K562 (cell line): ENCODE results near the gene CLDN11. TPM values are rescaled to one million over a fixed set of nuclear protein-coding genes. Genes with fewer than 3 reads are reported as not detected.
A peak's percentile ranks its signal among the peaks of the same experiment; 100 is the strongest.

ENCODE experiments used
- ATAC-seq: fragments of 200-7000 bp; cut with Tn5 transposase; 3 replicates; pipeline ENCODE4 v1.9.1; 2020; ENCODE audit warnings: moderate library complexity
- BruUV-seq: library from RNA; stranded (reverse); fragments of 400-500 nt; replicated peaks from 2 replicates; lab custom pipeline; 2021; lab: Mats Ljungman, UMichigan
- CTCF ChIA-PET: fragments of 300-600 bp; formaldehyde crosslinking; extraction: SDS; loops from one replicate; lab custom pipeline; 2021; ENCODE audit warnings: low intra/inter-chr PET ratio; lab: Yijun Ruan, JAX
- POLR2A ChIA-PET: fragments of 300-600, 350-650 bp; sonication (Branson Sonifier 250); formaldehyde crosslinking; extraction: SDS; loops from one replicate; lab custom pipeline; 2021; ENCODE audit warnings: antibody characterized with exemption, inconsistent platforms; lab: Yijun Ruan, JAX
- DNase-seq, 4 experiments: peaks; one replicate each; pipeline versions ENCODE4 v3.0.0 to v3.0.0-alpha.2; 2011 to 2018; ENCODE audit warnings: low spot score in 3 of 4, mixed read lengths in 3 of 4; ENCODE audit errors: extremely low read depth in 1 of 4
- FAIRE-seq: peaks from 2 replicates; lab custom pipeline; 2011; peaks lifted over from hg19 to GRCh38; lab: Jason Lieb, UNC
- H2AFZ ChIP-seq: 2 replicates; pipeline ENCODE4 v1.6.0; 2011; ENCODE audit warnings: low read depth, low read length, control low read depth, inconsistent platforms
- H3K27ac ChIP-seq: fragments of 200-600 bp; 3 replicates; pipeline ENCODE4 v1.8.0; 2011; ENCODE audit warnings: low read depth, mild to moderate bottlenecking, control low read depth, inconsistent platforms, low read length, moderate library complexity, mixed read lengths; ENCODE audit errors: extremely low read depth
- H3K27me3 ChIP-seq, 2 experiments: fragments of 300-600 bp in 1 of 2; 2 replicates in 1 of 2; 3 replicates in 1 of 2; pipeline versions ENCODE4 v1.6.0 to v1.8.0; 2011; ENCODE audit warnings: inconsistent platforms in 2 of 2, low read length in 2 of 2, mild to moderate bottlenecking in 1 of 2, mixed read lengths in 1 of 2, moderate library complexity in 1 of 2; ENCODE audit not compliant: control insufficient read depth in 2 of 2, insufficient read depth in 2 of 2
- H3K36me3 ChIP-seq: fragments of 300-600 bp; 3 replicates; pipeline ENCODE4 v1.8.0; 2011; ENCODE audit warnings: mild to moderate bottlenecking, low read length, inconsistent platforms; ENCODE audit not compliant: control insufficient read depth, insufficient read depth
- H3K4me1 ChIP-seq, 2 experiments: fragments of 200-600 bp in 1 of 2; replicated peaks in 1 of 2; 2 replicates in 1 of 2; 3 replicates in 1 of 2; pipeline versions ENCODE4 v1.5.1 to v1.8.0; 2011; ENCODE audit warnings: inconsistent platforms in 2 of 2, low read length in 2 of 2, mild to moderate bottlenecking in 1 of 2, mixed read lengths in 1 of 2, moderate library complexity in 1 of 2; ENCODE audit not compliant: control insufficient read depth in 2 of 2, insufficient read depth in 2 of 2
- H3K4me2 ChIP-seq: 2 replicates; pipeline ENCODE4 v1.6.1; 2011; ENCODE audit warnings: low read length, control low read depth, inconsistent platforms, mixed read lengths; ENCODE audit not compliant: insufficient read depth
- H3K4me3 ChIP-seq: fragments of 200-600 bp; sonication (generic), shearing (Covaris generic); 2 replicates; pipeline ENCODE4 v1.5.1; 2016; ENCODE audit warnings: control low read depth, inconsistent platforms
- H3K79me2 ChIP-seq: fragments of 200-600 bp; 3 replicates; pipeline ENCODE4 v1.8.0; 2011; ENCODE audit warnings: low read length, inconsistent platforms; ENCODE audit not compliant: control insufficient read depth, insufficient read depth
- H3K9ac ChIP-seq, 2 experiments: 2 replicates each; pipeline versions ENCODE4 v1.6.0 to v1.6.1; 2011; ENCODE audit warnings: low read depth in 2 of 2, low read length in 2 of 2, control low read depth in 1 of 2, inconsistent platforms in 1 of 2, mild to moderate bottlenecking in 1 of 2, mixed read lengths in 1 of 2; ENCODE audit not compliant: insufficient read depth in 1 of 2
- H3K9me1 ChIP-seq: one replicate; pipeline ENCODE4 v1.6.0; 2011; ENCODE audit warnings: inconsistent platforms, mild to moderate bottlenecking, low read length, moderate library complexity; ENCODE audit not compliant: control insufficient read depth, insufficient read depth
- H3K9me3 ChIP-seq: replicated peaks from 2 replicates; pipeline ENCODE4 v1.5.1; 2011; ENCODE audit warnings: low read depth, low read length, inconsistent platforms; ENCODE audit not compliant: control insufficient read depth, insufficient read depth
- H4K20me1 ChIP-seq: replicated peaks from 2 replicates; pipeline ENCODE4 v1.6.1; 2011; ENCODE audit warnings: low read length, inconsistent platforms, mixed read lengths; ENCODE audit not compliant: control insufficient read depth, insufficient read depth
- CBFA2T3 ChIP-seq: fragments of 450-650 bp; IDR thresholded peaks from 2 replicates; pipeline ENCODE4 v1.6.1; 2017
- HCFC1 ChIP-seq: IDR thresholded peaks from 2 replicates; pipeline ENCODE4 v1.6.1; 2012; ENCODE audit warnings: low read depth, low read length, improper control_type of control experiment
- KAT8 ChIP-seq: fragments of 450-650 bp; IDR thresholded peaks from 2 replicates; pipeline ENCODE4 v1.6.1; 2016; ENCODE audit warnings: low read depth, mild to moderate bottlenecking
- MAFG ChIP-seq: fragments of 450-650 bp; conservative IDR thresholded peaks from 2 replicates; pipeline ENCODE4 v1.6.1; 2016; ENCODE audit warnings: missing genetic modification characterization, missing compliant biosample characterization
- MEF2A ChIP-seq: IDR thresholded peaks from 2 replicates; pipeline ENCODE4 v1.6.1; 2011; ENCODE audit warnings: low read depth, mild to moderate bottlenecking, low read length, moderate library complexity; ENCODE audit not compliant: control insufficient read depth
- NCOA6 ChIP-seq: fragments of 450-650 bp; IDR thresholded peaks from 2 replicates; pipeline ENCODE4 v1.6.1; 2017; ENCODE audit warnings: mild to moderate bottlenecking
- PHTF2 ChIP-seq: fragments of 250-450 bp; sonication (Bioruptor Pico); IDR thresholded peaks from 2 replicates; pipeline ENCODE4 v1.5.0; 2021; ENCODE audit warnings: mild to moderate bottlenecking
- PURB ChIP-seq: sonication (generic); formaldehyde crosslinking; IDR thresholded peaks from 2 replicates; pipeline ENCODE4 v1.9.0; 2021; ENCODE audit warnings: low read depth, mild to moderate bottlenecking, missing genetic modification reagents
- RAD21 ChIP-seq, 2 experiments: fragments of 250-450 bp in 1 of 2; fragments of 450-650 bp in 1 of 2; sonication (Bioruptor Pico) in 1 of 2; formaldehyde crosslinking in 1 of 2; IDR thresholded peaks in 1 of 2; conservative IDR thresholded peaks in 1 of 2; 2 replicates each; pipeline versions ENCODE4 v1.4.0 to v1.8.0; 2020 to 2022; ENCODE audit warnings: mild to moderate bottlenecking in 2 of 2, moderate library complexity in 1 of 2
- SMAD2 ChIP-seq: fragments of 150-350 bp; IDR thresholded peaks from 2 replicates; pipeline ENCODE4 v1.6.1; 2014; ENCODE audit warnings: low read depth, mild to moderate bottlenecking, low read length
- SNIP1 ChIP-seq: fragments of 450-650 bp; IDR thresholded peaks from 2 replicates; pipeline ENCODE4 v1.7.1; 2017; ENCODE audit warnings: low read depth, mild to moderate bottlenecking
- TGIF2 ChIP-seq: sonication (generic); formaldehyde crosslinking; IDR thresholded peaks from 2 replicates; pipeline ENCODE4 v1.8.1; 2022; ENCODE audit warnings: mild to moderate bottlenecking, missing genetic modification reagents, moderate library complexity
- THAP7 ChIP-seq: fragments of 250-450 bp; sonication (Bioruptor Pico); IDR thresholded peaks from 2 replicates; pipeline ENCODE4 v1.5.0; 2021
- THRB ChIP-seq: fragments of 450-650 bp; formaldehyde crosslinking; conservative IDR thresholded peaks from 2 replicates; pipeline ENCODE4 v1.4.0; 2022; ENCODE audit warnings: mild to moderate bottlenecking, missing genetic modification characterization
- YY1 ChIP-seq, 3 experiments: IDR thresholded peaks; 2 replicates each; pipeline ENCODE4 v1.6.1; 2011; ENCODE audit warnings: low read length in 2 of 3, mild to moderate bottlenecking in 2 of 3, moderate library complexity in 2 of 3, borderline replicate concordance in 1 of 3, control low read depth in 1 of 3, low read depth in 1 of 3; ENCODE audit not compliant: insufficient read depth in 3 of 3, insufficient replicate concordance in 2 of 3, control insufficient read depth in 1 of 3, insufficient read length in 1 of 3; ENCODE audit errors: extremely low read depth in 1 of 3
- ZNF3 ChIP-seq: fragments of 250-450 bp; sonication (Bioruptor Pico); IDR thresholded peaks from 2 replicates; pipeline ENCODE4 v1.5.0; 2021; ENCODE audit warnings: mild to moderate bottlenecking, moderate library complexity
- ZNF316 ChIP-seq: fragments of 450-650 bp; IDR thresholded peaks from 2 replicates; pipeline ENCODE4 v1.6.1; 2016
- ZNF347 ChIP-seq: fragments of 450-650 bp; formaldehyde crosslinking; IDR thresholded peaks from 2 replicates; pipeline ENCODE4 v1.4.0; 2020; ENCODE audit warnings: low read depth, mild to moderate bottlenecking, moderate library complexity
- WGBS: fragments of 100-300 bp; shearing (Covaris generic); methylation state at CpG from one replicate; pipeline ENCODE4 v1.1.6; 2016; ENCODE audit warnings: low coverage, mixed read lengths; ENCODE audit not compliant: insufficient coverage; ENCODE audit errors: missing lambda C conversion rate; 5-methylcytosine and 5-hydroxymethylcytosine counted together
- in situ Hi-C: fragments of 300-500 bp; cut with MboI; formaldehyde crosslinking; loops from 4 replicates; pipeline ENCODE4 v1.15.0; 2018; ENCODE audit warnings: inconsistent platforms, mixed read lengths
- intact Hi-C: fragments of 100-400 bp; cut with micrococcal nuclease; formaldehyde crosslinking; loops from 2 replicates; pipeline ENCODE4 v1.14.2; 2022
- polyA plus RNA-seq, 8 experiments: library from polyadenylated mRNA; depleted of rRNA in 4 of 8; stranded (reverse) in 5 of 8; unstranded in 3 of 8; fragments of >200 nt; fragmentation: Nextera tagmentation in 2 of 8; fragmentation: Illumina TruSeq in 1 of 8; extraction: Ambion mirVana in 2 of 8; extraction: Trizol in 1 of 8; gene quantifications; 2 replicates each; pipeline versions ENCODE4 v1.2.1 to v1.2.3, GENCODE V29; 2011 to 2014; ENCODE audit warnings: inconsistent platforms in 1 of 8, missing spikeins in 1 of 8
- total RNA-seq, 7 experiments: library from RNA; depleted of rRNA in 6 of 7; stranded (reverse); fragments of >200 nt in 6 of 7; fragmentation: Illumina TruSeq in 2 of 7; extraction: Trizol in 2 of 7; gene quantifications; 2 replicates each; pipeline versions ENCODE4 v1.2.1 to v1.2.3, GENCODE V29; 2011 to 2021; ENCODE audit warnings: low replicate concordance in 1 of 7
- TF ChIP-seq, protein P1 (sequence below): sonication (generic); formaldehyde crosslinking; IDR thresholded peaks from 2 replicates; pipeline ENCODE4 v1.5.0; 2020; ENCODE audit warnings: missing genetic modification reagents

CLDN11 gene
- total and polyA plus RNA-seq, 9 of the 15 experiments (the other 6 are each of a cell fraction or from before 2014, with no cell fraction given) = 0.05 to 0.41 (median 0.18) TPM; not detected in 1

GRCh38 chr3:170437696-170438407 lies 19.2 kb downstream of the CLDN11 start (continued):
- TF ChIP-seq YY1 (IDR thresholded peaks at IDR 0.05; ENCODE audit: borderline replicate concordance in 1 of 3, control insufficient read depth in 1 of 3, extremely low read depth in 1 of 3, insufficient read depth in 3 of 3, insufficient read length in 1 of 3, insufficient replicate concordance in 2 of 3, low read depth in 1 of 3, low read length in 2 of 3) (peak in 1 of 3 experiments; percentile 25), RAD21 (CRISPR knock-in tag; conservative IDR thresholded peaks at IDR 0.05 in 1 of 2, IDR thresholded peaks at IDR 0.05 in 1 of 2) (peak in 1 of 2 experiments; percentile 31; a peak in 3 of 4 replicates)
- TF ChIP-seq, all 486 proteins: peak for 3

GRCh38 chr3:170438836-170439235 lies 20.2 kb downstream of the CLDN11 start:
- Histone ChIP-seq H3K4me3 (no peak overlapping the region), H3K79me2 (no peaks in the 10 kb centered on the region), H3K36me3 (no peaks in the 10 kb centered on the region), H3K9ac (no peak overlapping the region), H3K9me3 (no peaks in the 10 kb centered on the region), H2AFZ (no peak overlapping the region), H3K27me3 (peaks cover 0 to 8% of the 10 kb centered on the region in 2 experiments; a peak in 1 of 5 replicates), H3K4me1 (peaks cover 3 to 6% of the 10 kb centered on the region in 2 experiments; a peak in 2 of 5 replicates), H4K20me1 (no peaks in the 10 kb centered on the region), H3K9me1 (no peaks in the 10 kb centered on the region), H3K4me2 (no peak overlapping the region), H3K27ac (no peak overlapping the region)
- CTCF ChIA-PET = no interaction called here
- in situ Hi-C loops = no loop called here
- intact Hi-C loops = no loop called here
- no TSS peak for BruUV-seq
- ATAC-seq (no peak), FAIRE-seq (no peak), DNase-seq (no peak)
- WGBS = 5% methylated on average over 1 of the region's 1 CpG
- POLR2A ChIA-PET = interaction anchor here (1.1 to 1.7 kb wide), 3 partner anchors 10 to 13 kb away, joined by 3 to 5 read pairs (median 5); no protein-coding TSS in a partner anchor
- no peak for TF ChIP-seq THAP7
- TF ChIP-seq ZNF3 (CRISPR knock-in tag) = no peak
- TF ChIP-seq, protein P1, sequence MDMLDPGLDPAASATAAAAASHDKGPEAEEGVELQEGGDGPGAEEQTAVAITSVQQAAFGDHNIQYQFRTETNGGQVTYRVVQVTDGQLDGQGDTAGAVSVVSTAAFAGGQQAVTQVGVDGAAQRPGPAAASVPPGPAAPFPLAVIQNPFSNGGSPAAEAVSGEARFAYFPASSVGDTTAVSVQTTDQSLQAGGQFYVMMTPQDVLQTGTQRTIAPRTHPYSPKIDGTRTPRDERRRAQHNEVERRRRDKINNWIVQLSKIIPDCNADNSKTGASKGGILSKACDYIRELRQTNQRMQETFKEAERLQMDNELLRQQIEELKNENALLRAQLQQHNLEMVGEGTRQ = no peak
- no peak for TF ChIP-seq ZNF347
- TF ChIP-seq ZNF316 = peak; percentile 94
- TF ChIP-seq MAFG (tag) = peak; percentile 48; the same call in 1 of the 2 replicates
- TF ChIP-seq KAT8 = no peak
- TF ChIP-seq TGIF2 (CRISPR knock-in tag) = no peak
- no peak for TF ChIP-seq PURB (CRISPR knock-in tag)
- no peak for TF ChIP-seq MEF2A
- TF ChIP-seq PHTF2 (CRISPR knock-in tag) = no peak
- TF ChIP-seq HCFC1 = no peak
- no peak for TF ChIP-seq SNIP1
- no peak for TF ChIP-seq CBFA2T3
- no peak for TF ChIP-seq NCOA6
- TF ChIP-seq SMAD2 = no peak
- TF ChIP-seq THRB (CRISPR knock-in tag) = no peak
